GM21367 (cell line): Measurements from ENCODE around the gene EVL.
"Not testable (repeated sequence)": the region's sequence is repeated elsewhere in the genome, so short reads cannot be mapped to it uniquely, and the experiment has no call there.

Source experiments
- ATAC-seq: cut with Tn5 transposase; IDR thresholded peaks from one replicate; pipeline ENCODE4 v1.9.1; 2021; ENCODE audit not compliant: unreplicated experiment

EVL gene, protein sequence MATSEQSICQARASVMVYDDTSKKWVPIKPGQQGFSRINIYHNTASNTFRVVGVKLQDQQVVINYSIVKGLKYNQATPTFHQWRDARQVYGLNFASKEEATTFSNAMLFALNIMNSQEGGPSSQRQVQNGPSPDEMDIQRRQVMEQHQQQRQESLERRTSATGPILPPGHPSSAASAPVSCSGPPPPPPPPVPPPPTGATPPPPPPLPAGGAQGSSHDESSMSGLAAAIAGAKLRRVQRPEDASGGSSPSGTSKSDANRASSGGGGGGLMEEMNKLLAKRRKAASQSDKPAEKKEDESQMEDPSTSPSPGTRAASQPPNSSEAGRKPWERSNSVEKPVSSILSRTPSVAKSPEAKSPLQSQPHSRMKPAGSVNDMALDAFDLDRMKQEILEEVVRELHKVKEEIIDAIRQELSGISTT

GRCh38 chr14:100065111-100065871 lies at the start of gene EVL:
Gene EVL (plus strand): TSS chr14:100065422. CDS start chr14:100065501, 79 bp downstream.
- ATAC-seq, result peak; percentile 41

DNA sequence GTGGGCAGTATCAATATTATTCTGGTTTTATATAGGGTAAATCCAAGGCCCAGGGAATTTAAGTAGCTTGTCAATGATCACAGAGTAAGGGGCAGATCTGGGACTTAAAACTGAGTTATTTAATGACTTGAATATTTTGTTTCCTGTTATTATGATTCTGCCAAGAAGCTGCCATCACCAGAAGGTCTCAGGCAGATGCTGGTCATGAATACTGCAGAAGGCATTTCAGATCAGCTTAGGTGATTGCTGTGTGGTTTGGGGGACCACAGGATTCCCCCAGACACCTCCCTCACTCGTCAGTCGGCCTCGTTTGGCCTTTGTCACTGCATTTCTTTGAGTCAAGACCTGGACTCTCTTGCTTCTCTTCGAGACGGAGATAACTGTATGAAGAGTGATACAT lies 47.7 kb upstream of the EVL start:
- no peak for ATAC-seq

GRCh38 chr14:100018054-100018453 lies 47.2 kb upstream of the EVL start:
- ATAC-seq, result no peak

GRCh38 chr14:100018482-100018881 lies 46.7 kb upstream of the EVL start:
- no peak for ATAC-seq

- no peak for ATAC-seq
These were observed 46.0 kb upstream of the EVL start for GRCh38 chr14:100019156-100019744.

DNA sequence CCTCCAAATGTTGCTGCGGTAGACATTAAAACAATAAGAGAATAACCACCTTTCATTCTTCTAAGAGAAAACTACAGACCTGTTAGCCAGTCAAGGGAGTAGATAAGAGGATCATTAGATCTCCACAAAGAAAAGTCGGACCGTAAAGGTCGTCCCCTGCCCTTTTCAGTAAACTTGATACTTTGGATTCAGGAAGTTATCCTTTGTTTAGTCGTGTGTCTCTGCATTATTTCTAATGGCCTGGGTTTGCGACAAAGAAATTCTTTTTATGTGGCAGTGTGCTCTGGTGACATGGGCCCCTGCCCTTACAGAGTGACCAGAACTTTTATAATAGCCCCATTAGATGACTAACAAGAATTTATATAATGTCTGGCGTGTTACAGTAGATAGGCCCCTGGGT lies 44.6 kb upstream of the EVL start:
- no peak for ATAC-seq

DNA sequence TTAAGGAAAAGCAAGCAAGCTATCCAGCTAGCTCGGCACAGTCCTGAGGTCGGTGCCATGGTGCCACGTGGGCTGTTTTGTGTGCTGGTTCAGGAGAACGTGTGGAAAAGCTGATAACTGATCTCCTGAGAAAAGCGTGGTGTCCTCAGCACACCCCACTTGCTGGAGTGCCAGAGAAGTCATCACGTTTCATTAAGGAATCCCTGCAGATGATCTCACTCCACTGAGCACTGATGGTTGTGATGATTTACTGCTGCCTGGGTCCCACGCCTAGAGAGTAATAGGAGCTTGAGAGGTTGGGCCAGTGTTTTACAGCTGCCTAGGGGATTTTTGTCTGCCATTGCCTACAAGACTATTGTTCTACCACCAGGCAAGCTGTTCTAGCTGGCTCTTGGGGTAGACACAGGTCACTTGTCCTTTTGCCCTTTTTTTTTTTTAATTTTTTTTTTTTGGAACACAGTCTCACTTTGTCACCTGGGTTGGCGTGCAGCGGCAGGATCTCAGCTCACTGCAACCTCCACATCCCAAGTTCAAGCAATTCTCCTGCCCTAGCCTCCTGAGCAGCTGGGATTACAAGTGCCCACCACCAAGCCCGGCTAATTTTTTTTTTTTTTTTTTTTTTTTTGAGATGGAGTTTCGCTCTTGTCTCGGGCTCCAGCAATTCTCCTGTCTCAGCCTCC lies 42.3 kb upstream of the EVL start:
- ATAC-seq, result no peak

DNA sequence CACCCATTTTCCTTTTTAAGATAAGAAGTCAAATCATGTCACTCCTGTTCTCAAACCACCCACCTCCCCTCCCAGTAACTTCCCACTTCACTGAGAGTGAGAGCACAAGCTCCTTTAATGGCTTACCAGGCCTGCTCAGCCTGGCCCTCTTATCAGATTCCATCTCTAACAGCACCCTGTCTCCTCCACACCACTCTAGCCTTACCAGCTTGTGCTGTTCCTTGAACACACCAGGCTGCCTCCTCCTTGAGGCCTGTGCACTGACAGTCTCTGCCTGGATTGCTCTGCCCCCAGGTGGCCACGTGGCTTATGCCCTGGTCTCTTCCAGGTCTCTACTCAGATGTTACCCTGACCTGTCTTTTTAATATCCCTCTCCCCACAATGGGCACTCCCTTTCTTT lies 40.1 kb upstream of the EVL start:
- peak; percentile 74 for ATAC-seq

GRCh38 chr14:100027771-100028490 lies 37.3 kb upstream of the EVL start:
- ATAC-seq, result no peak

DNA sequence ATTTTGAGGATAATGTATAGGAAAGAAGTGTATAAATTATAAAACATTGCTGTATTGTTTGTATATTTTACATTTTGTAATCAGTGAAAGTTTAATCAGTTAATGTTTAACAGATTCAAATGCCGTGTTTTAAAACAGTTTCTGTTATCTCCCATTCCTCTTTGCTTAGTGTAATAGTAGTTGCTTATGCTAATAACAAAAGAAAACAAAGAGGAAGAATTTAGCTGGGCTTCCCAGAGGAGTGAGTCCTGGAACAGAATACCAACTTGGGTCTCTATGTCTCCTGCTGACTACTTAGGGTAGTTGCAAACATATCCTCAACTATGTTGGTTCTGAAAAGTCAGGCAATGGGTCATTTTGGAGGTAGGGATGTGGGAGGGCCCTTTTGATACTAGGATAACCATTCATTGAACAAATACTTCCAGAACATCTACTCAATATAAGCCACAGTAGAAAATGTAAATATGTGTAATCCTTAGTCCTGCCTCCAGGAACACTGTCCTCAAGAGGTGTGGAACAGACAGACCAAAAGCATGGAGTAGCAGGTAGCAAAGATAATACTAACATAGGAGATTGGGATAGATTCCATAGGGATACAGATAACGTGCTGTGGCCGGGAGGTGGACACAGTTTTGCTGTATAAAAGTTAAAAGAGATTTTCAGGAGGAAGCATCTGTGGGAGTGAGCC lies 36.1 kb upstream of the EVL start:
- ATAC-seq, result no peak

GRCh38 chr14:100030006-100030405 lies 35.2 kb upstream of the EVL start:
- ATAC-seq, result not testable (repeated sequence)

DNA sequence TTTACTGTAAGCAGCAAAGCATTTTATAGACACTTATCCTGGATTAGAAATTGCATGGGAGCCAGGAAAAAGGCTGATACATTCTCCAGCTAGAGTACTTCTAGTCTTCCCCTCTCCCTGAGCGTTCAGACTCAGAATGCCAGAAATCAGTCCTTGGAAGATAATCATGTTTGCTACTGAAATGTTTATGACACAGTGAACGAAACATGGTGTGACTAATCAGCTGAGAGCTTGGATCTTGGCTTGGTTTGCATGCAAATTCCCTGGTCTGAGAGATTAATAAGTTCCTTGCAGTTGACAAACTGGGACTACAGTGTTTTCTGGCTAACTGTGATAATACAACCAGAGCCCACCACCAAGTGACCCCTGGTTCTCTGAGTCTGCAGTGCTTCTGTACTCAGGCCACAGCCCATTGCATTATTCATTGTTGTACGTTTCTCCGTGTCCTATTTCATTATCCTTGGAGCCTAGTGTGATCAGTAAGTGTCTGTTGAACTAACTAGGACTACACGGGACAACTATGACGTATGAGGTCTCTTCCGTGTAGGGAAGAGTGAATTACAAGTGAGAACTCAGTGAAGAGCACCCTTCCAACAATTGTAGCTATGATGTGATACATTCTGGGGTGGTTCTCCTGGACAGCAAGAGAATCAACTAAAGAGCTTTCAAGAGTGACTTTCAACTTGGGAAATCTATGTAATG lies 34.6 kb upstream of the EVL start:
- no peak for ATAC-seq

- no peak for ATAC-seq
These were observed 33.5 kb upstream of the EVL start for GRCh38 chr14:100031506-100032281.

GRCh38 chr14:100032738-100033137 lies 32.5 kb upstream of the EVL start:
- ATAC-seq, result no peak

GRCh38 chr14:100033347-100034075 lies 31.7 kb upstream of the EVL start:
- ATAC-seq, result no peak

DNA sequence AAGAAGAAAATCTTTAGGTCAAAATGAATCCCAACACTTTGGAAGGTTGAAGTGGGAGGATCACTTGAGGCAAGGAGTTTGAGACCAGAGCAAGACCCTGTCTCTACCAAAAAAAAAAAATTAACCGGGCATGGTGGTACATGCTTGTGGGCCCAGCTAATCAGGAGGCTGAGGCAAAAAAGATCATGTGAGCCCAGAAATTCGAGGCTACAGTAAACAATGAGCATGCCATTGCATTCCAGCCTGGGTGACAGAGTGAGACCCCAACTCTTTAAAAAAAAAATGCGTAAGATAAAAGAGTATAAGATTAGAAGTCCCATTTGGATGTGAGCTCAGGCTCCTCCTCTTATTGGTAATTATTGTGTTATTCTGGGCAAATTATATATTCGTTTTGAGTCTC lies 30.8 kb upstream of the EVL start:
- no peak for ATAC-seq

- no peak for ATAC-seq
These were observed 30.2 kb upstream of the EVL start for GRCh38 chr14:100034961-100035500.

DNA sequence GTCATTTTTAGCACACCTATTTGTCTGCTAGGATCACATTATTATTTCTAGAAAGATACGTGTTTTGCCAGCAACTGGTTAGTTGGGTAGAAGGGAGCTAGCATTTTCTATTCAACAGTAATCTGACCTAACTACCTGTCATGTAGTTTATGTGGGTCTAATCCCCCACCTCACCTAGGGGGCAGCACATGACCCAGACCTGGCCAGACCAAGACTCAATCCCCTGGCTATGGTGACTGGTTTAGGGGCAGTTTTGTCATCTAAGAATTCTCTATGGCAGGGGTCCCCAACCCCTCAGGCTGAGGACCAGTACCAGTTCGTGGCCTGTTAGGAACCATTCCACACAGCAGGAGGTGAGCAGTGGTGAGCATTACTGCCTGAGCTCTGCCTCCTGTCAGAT lies 29.5 kb upstream of the EVL start:
- no peak for ATAC-seq
